ENCODE measurements around the gene NDUFB8. TPM values are rescaled to one million over a fixed set of nuclear protein-coding genes. Genes with fewer than 3 reads are reported as not detected.

Gene NDUFB8
- total RNA-seq, 1 donor from 2014 or later, result 141 TPM

DNA sequence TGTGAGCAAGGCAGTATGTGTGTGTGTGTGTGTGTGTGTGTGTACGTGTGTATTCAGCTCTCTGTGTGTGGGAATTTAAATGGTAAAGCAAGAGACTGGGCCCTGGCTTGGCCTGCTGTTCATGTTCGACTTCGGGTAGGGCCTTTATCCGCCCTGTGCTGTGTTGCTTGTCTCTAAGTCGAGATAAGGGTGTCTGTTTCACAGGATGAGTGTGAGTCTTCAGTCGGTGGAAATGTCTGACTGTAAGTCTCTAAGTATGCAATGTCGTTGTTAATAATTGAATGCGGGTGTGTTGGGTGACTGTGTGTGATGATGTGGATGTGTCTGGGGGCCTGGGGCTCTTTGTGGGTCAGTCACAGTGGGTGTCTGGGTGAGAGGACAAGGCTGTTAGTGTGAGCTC is 40.8 kb upstream of the NDUFB8 start:
- Mint-ChIP-seq H3K4me3 (no peak overlapping the region), H3K9me3 (no peaks in the 10 kb centered on the region), H3K4me1 (no peaks in the 10 kb centered on the region), H3K36me3 (no peaks in the 10 kb centered on the region), H3K27ac (no peak overlapping the region), H3K27me3 (ENCODE audit: low read depth) (peaks cover 30% of the 10 kb centered on the region)
- TF ChIP-seq, protein P1, sequence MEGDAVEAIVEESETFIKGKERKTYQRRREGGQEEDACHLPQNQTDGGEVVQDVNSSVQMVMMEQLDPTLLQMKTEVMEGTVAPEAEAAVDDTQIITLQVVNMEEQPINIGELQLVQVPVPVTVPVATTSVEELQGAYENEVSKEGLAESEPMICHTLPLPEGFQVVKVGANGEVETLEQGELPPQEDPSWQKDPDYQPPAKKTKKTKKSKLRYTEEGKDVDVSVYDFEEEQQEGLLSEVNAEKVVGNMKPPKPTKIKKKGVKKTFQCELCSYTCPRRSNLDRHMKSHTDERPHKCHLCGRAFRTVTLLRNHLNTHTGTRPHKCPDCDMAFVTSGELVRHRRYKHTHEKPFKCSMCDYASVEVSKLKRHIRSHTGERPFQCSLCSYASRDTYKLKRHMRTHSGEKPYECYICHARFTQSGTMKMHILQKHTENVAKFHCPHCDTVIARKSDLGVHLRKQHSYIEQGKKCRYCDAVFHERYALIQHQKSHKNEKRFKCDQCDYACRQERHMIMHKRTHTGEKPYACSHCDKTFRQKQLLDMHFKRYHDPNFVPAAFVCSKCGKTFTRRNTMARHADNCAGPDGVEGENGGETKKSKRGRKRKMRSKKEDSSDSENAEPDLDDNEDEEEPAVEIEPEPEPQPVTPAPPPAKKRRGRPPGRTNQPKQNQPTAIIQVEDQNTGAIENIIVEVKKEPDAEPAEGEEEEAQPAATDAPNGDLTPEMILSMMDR (IDR thresholded peaks at IDR 0.05; ENCODE audit: unreplicated experiment), result no peak
- DNase-seq (ENCODE audit: low spot score in 2 of 2, unreplicated experiment in 2 of 2), result no peak

DNA sequence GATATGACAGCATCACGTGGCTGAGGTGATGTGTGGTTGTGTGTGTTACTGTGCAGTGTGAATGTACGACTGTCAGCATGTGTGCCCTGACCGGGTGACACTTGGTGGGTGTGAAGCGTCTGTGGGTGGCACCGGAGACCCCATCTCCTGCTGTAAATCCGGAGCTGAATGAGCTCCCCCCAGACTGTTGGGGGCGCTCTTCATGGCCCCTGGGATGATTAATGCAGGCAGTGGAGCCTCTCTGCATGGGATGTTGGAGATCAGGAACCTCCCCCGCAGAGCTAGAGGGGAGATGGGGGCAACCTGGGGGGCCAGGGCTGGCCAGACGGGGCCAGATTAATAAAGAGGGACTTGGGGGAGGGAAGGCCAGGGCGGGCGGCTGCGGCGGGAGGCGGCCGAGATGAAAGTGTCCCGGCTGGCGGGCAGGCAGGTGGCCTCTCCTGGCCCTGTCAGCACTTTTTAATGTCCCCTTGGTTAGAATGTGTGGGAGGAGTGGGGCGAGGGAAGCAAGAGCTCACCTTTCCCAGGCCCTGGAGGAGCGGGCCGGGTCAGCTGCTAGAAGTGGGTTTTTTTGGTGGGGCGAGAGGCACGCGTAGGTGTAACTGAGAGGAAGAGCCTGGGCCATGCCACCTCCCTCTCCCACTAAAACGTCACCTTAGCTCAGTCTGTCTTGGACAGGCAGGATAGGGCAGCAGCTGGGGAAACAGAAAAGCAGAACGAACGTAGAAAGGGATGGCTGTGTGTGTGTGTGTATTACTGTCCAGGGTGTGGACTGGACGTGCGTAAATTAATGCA is 40.2 kb upstream of the NDUFB8 start:
- DNase-seq (ENCODE audit: low spot score in 2 of 2, unreplicated experiment in 2 of 2), result no peak
- TF ChIP-seq, protein P1 (IDR thresholded peaks at IDR 0.05; ENCODE audit: unreplicated experiment), result no peak
- Mint-ChIP-seq H3K36me3 (no peaks in the 10 kb centered on the region), H3K27me3 (ENCODE audit: low read depth) (peaks cover 24% of the 10 kb centered on the region), H3K4me3 (no peak overlapping the region), H3K27ac (no peak overlapping the region), H3K9me3 (no peaks in the 10 kb centered on the region), H3K4me1 (no peaks in the 10 kb centered on the region)

DNA sequence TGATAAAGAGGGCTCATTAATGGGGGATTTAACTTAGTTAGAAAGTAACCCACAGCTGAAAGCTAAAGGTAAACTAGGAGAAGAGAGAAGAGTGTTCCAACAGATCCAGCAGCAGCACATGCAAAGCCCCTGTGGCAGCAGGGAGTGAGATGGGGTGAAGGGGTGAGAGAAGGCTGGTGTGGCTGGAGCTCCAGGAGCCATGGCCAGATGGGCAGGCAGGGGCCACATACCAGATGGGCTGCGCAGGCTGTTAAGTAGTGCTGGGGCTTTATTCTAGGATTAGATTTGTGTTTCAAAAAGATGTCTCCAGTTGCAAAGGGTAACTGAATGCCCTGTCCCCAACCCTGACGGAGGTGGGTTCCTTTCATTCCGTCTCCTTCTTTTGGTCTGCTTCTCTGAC is 39.2 kb upstream of the NDUFB8 start:
- Mint-ChIP-seq H3K9me3 (no peaks in the 10 kb centered on the region), H3K27me3 (ENCODE audit: low read depth) (peaks cover 14% of the 10 kb centered on the region), H3K4me3 (no peak overlapping the region), H3K36me3 (no peaks in the 10 kb centered on the region), H3K27ac (no peak overlapping the region), H3K4me1 (no peaks in the 10 kb centered on the region)
- TF ChIP-seq, protein P1 (IDR thresholded peaks at IDR 0.05; ENCODE audit: unreplicated experiment), result no peak
- DNase-seq (ENCODE audit: low spot score in 2 of 2, unreplicated experiment in 2 of 2), result peak in 1 of 2 experiments; percentile 28

DNA sequence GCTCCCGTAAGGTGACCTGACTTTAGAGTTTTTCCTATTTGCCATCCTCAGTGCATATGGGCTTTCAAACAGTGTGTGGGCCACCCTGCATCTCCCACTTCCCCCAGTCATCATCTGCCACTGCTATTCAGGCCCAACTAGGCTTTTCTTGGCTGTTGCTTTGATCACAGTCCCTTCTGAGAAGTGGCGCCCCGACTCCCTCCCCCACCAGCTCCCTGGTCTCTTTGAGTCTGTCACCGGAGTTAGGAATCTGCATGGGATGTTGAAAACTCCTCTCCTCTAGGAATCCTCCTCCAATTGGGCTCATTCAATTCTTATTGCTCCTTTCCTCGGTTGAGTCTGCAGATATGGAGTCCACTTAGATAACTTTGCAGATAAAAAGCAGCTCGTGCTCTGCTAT is 38.2 kb upstream of the NDUFB8 start:
- Mint-ChIP-seq H3K4me1 (no peaks in the 10 kb centered on the region), H3K27me3 (ENCODE audit: low read depth) (peaks cover 4% of the 10 kb centered on the region), H3K9me3 (no peaks in the 10 kb centered on the region), H3K36me3 (no peaks in the 10 kb centered on the region), H3K27ac (no peak overlapping the region), H3K4me3 (no peak overlapping the region)
- TF ChIP-seq, protein P1 (IDR thresholded peaks at IDR 0.05; ENCODE audit: unreplicated experiment), result no peak
- DNase-seq (ENCODE audit: low spot score in 2 of 2, unreplicated experiment in 2 of 2), result no peak

DNA sequence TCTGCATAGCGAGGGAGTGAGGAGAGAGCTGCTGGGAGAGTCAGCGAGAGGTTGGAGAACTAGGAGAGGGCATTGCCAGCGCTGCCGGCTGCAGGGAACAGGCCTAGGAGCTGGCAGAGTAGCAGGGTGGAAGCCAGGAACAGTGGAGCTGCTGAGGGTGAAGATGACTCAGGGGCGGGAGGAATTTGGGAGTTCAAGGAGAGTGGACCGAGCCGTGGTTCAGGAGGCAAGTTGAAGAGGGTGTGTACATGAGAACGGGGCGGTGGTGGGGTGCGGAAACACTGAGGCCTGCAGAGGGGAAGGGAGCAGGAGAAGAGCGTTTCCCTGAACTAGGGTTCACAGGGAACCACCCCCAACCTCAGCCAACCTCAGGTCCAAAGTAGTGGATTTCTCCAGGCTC is 37.6 kb upstream of the NDUFB8 start:
- no peak for DNase-seq (ENCODE audit: low spot score in 2 of 2, unreplicated experiment in 2 of 2)

More for the DNA sequence above, 37.6 kb upstream of the NDUFB8 start:
- TF ChIP-seq, protein P1 (IDR thresholded peaks at IDR 0.05; ENCODE audit: unreplicated experiment), result no peak
- H3K4me3 Mint-ChIP-seq, result no peak overlapping the region
- H3K27ac Mint-ChIP-seq, result no peak overlapping the region
- H3K36me3 Mint-ChIP-seq, result no peaks in the 10 kb centered on the region
- H3K27me3 Mint-ChIP-seq (ENCODE audit: low read depth), result peaks cover 1% of the 10 kb centered on the region
- H3K4me1 Mint-ChIP-seq, result no peaks in the 10 kb centered on the region
- H3K9me3 Mint-ChIP-seq, result no peaks in the 10 kb centered on the region

All from mesothelial cell of epicardium (in vitro differentiated cells).